ENCODE data around the gene AADAT.

GRCh38 chr4:170035231-170035630 lies 54.5 kb downstream of the AADAT start:
- TF ChIP-seq CTCF (IDR thresholded peaks at IDR 0.05) (no peak), POLR2A (IDR thresholded peaks at IDR 0.05) (no peak)

Measured in body of pancreas (tissue), 4 donors.